MCF 10A (cell line): ENCODE data around the gene SCG3. TPM values are rescaled to one million over a fixed set of nuclear protein-coding genes. Genes with fewer than 3 reads are reported as not detected.

ENCODE experiments used
- BruUV-seq: library from RNA; stranded (reverse); fragments of 400-500 nt; replicated peaks from 2 replicates; lab custom pipeline; 2021; lab: Mats Ljungman, UMichigan
- CTCF ChIA-PET: fragments of 300-600 bp; sonication (Branson Sonifier 250); formaldehyde crosslinking; extraction: SDS; loops from one replicate; lab custom pipeline; 2021; ENCODE audit warnings: antibody characterized with exemption, inconsistent platforms; lab: Yijun Ruan, JAX
- POLR2A ChIA-PET: fragments of 300-600, 350-650 bp; sonication (Branson Sonifier 250); formaldehyde crosslinking; extraction: SDS; loops from one replicate; lab custom pipeline; 2020; ENCODE audit warnings: antibody characterized with exemption, inconsistent platforms; lab: Yijun Ruan, JAX
- DNase-seq: peaks from one replicate; pipeline ENCODE4 v3.0.0-alpha.2; 2018; ENCODE audit not compliant: unreplicated experiment
- H3K27ac Mint-ChIP-seq: one replicate; pipeline ENCODE4 v1.8.0; 2022; ENCODE audit warnings: mild to moderate bottlenecking, low read depth, mixed read lengths; ENCODE audit not compliant: unreplicated experiment
- H3K27me3 Mint-ChIP-seq: one replicate; pipeline ENCODE4 v1.8.0; 2022; ENCODE audit warnings: mixed read lengths; ENCODE audit not compliant: insufficient read depth, unreplicated experiment
- H3K36me3 Mint-ChIP-seq: one replicate; pipeline ENCODE4 v1.8.0; 2022; ENCODE audit warnings: mild to moderate bottlenecking, moderate library complexity, mixed read lengths; ENCODE audit not compliant: insufficient read depth, unreplicated experiment
- H3K4me1 Mint-ChIP-seq: one replicate; pipeline ENCODE4 v1.8.0; 2022; ENCODE audit warnings: mixed read lengths; ENCODE audit not compliant: insufficient read depth, unreplicated experiment
- H3K4me3 Mint-ChIP-seq: one replicate; pipeline ENCODE4 v1.8.0; 2022; ENCODE audit warnings: mild to moderate bottlenecking, moderate library complexity, mixed read lengths; ENCODE audit not compliant: unreplicated experiment
- H3K9me3 Mint-ChIP-seq: one replicate; pipeline ENCODE4 v1.8.0; 2022; ENCODE audit warnings: mixed read lengths; ENCODE audit not compliant: unreplicated experiment
- CTCF ChIP-seq: fragments of 200-600 bp; IDR thresholded peaks from one replicate; pipeline ENCODE4 v1.8.0; 2022; ENCODE audit warnings: antibody characterized with exemption, mild to moderate bottlenecking; ENCODE audit not compliant: unreplicated experiment
- intact Hi-C: fragments of 100-400 bp; cut with micrococcal nuclease; formaldehyde crosslinking; loops from 2 replicates; pipeline ENCODE4 v1.14.1; 2022
- total RNA-seq: library from RNA; stranded (reverse); gene quantifications from 2 replicates; pipeline ENCODE4 v1.2.3, GENCODE V29; 2022

The SCG3 gene
- total RNA-seq, 1 experiment from 2014 or later, result not detected

GRCh38 chr15:51677452-51677851 lies 3.9 kb upstream of the SCG3 start:
- Mint-ChIP-seq H3K27ac (no peak overlapping the region), H3K4me3 (no peak overlapping the region), H3K36me3 (no peaks in the 10 kb centered on the region), H3K27me3 (no peaks in the 10 kb centered on the region), H3K4me1 (peaks cover 18% of the 10 kb centered on the region), H3K9me3 (no peaks in the 10 kb centered on the region)
- no peak for TF ChIP-seq CTCF
- DNase-seq, result no peak
- intact Hi-C loops, result no loop called here
- ChIA-PET POLR2A (interaction anchor here (0.6 to 0.7 kb wide), 2 partner anchors 22 to 101 kb away, joined by 3 to 5 read pairs; no protein-coding TSS in a partner anchor), CTCF (interaction anchor here (0.7 kb wide), 1 partner anchor 1559 kb away, joined by 3 read pairs; no protein-coding TSS in a partner anchor)
- no TSS peak for BruUV-seq

- intact Hi-C loops, result no loop called here
- POLR2A ChIA-PET, result no interaction called here
Measured at GRCh38 chr15:51678096-51678495, 3.2 kb upstream of the SCG3 start.

GRCh38 chr15:51680321-51680720 lies 982 bp upstream of the SCG3 start:
- no TSS peak for BruUV-seq
- ChIA-PET CTCF (interaction anchor here (0.9 to 3.2 kb wide), 4 partner anchors 15 to 203 kb away, joined by 3 to 17 read pairs (median 5); no protein-coding TSS in a partner anchor), POLR2A (interaction anchor here (0.5 to 0.9 kb wide), 3 partner anchors 13 to 49 kb away, joined by 3 to 4 read pairs (median 3); no protein-coding TSS in a partner anchor)
- Mint-ChIP-seq H3K9me3 (no peaks in the 10 kb centered on the region), H3K4me3 (no peak overlapping the region), H3K27me3 (peaks cover 22% of the 10 kb centered on the region), H3K4me1 (peaks cover 11% of the 10 kb centered on the region), H3K36me3 (no peaks in the 10 kb centered on the region), H3K27ac (no peak overlapping the region)
- TF ChIP-seq CTCF, result no peak
- DNase-seq, result no peak
- intact Hi-C loops, result no loop called here

More at GRCh38 chr15:51678096-51678495, 3.2 kb upstream of the SCG3 start:
- peak; percentile 43 for DNase-seq
- BruUV-seq, result no TSS peak
- H3K27me3 Mint-ChIP-seq, result peaks cover 6% of the 10 kb centered on the region
- H3K36me3 Mint-ChIP-seq, result no peaks in the 10 kb centered on the region
- no peak overlapping the region for H3K27ac Mint-ChIP-seq
- CTCF ChIA-PET, result no interaction called here
- H3K4me1 Mint-ChIP-seq, result peaks cover 16% of the 10 kb centered on the region
- no peak for TF ChIP-seq CTCF
- H3K9me3 Mint-ChIP-seq, result no peaks in the 10 kb centered on the region
- no peak overlapping the region for H3K4me3 Mint-ChIP-seq

- peaks cover 15% of the 10 kb centered on the region for H3K4me1 Mint-ChIP-seq
- DNase-seq, result no peak
- ChIA-PET POLR2A (interaction anchor here (1.2 to 3.2 kb wide), 6 partner anchors 38 to 155 kb away, joined by 3 to 16 read pairs (median 4); partner anchors contain the start of gene LYSMD2), CTCF (interaction anchor here (1.2 kb wide), 1 partner anchor 89 kb away, joined by 5 read pairs; no protein-coding TSS in a partner anchor)
- intact Hi-C loops, result no loop called here
- no peaks in the 10 kb centered on the region for H3K36me3 Mint-ChIP-seq
- no peak overlapping the region for H3K27ac Mint-ChIP-seq
- TF ChIP-seq CTCF, result no peak
- peaks cover 47% of the 10 kb centered on the region for H3K27me3 Mint-ChIP-seq
- no peak overlapping the region for H3K4me3 Mint-ChIP-seq
- no TSS peak for BruUV-seq
- no peaks in the 10 kb centered on the region for H3K9me3 Mint-ChIP-seq
Measured at GRCh38 chr15:51687565-51687964, 6.3 kb downstream of the SCG3 start.
